HepG2 (cell line): ENCODE results near the gene C1QTNF5. TPM values are rescaled to one million over a fixed set of nuclear protein-coding genes. Genes with fewer than 3 reads are reported as not detected.

ENCODE experiments used
- ATF2 ChIP-seq: sonication (generic); formaldehyde crosslinking; IDR thresholded peaks from 2 replicates; pipeline ENCODE4 v1.4.0; 2020; ENCODE audit warnings: missing genetic modification reagents
- BRF2 ChIP-seq: sonication (generic); formaldehyde crosslinking; IDR thresholded peaks from 2 replicates; pipeline ENCODE4 v1.8.1; 2022; ENCODE audit warnings: mild to moderate bottlenecking, missing genetic modification reagents
- DBP ChIP-seq: sonication (generic); formaldehyde crosslinking; IDR thresholded peaks from 2 replicates; pipeline ENCODE4 v1.4.0; 2020; ENCODE audit warnings: missing genetic modification reagents; ENCODE audit errors: not compliant biosample characterization
- EP300 ChIP-seq, 3 experiments: sonication (generic) in 1 of 3; formaldehyde crosslinking in 1 of 3; IDR thresholded peaks; 2 replicates each; pipeline versions ENCODE4 v1.5.1 to v1.6.1; 2011 to 2020; ENCODE audit warnings: low read depth in 2 of 3, low read length in 2 of 3, borderline replicate concordance in 1 of 3, improper control_type of control experiment in 1 of 3, mild to moderate bottlenecking in 1 of 3, missing genetic modification reagents in 1 of 3, moderate library complexity in 1 of 3
- FOSL1 ChIP-seq: sonication (generic); formaldehyde crosslinking; IDR thresholded peaks from 2 replicates; pipeline ENCODE4 v1.9.0; 2021; ENCODE audit warnings: missing genetic modification reagents, borderline replicate concordance
- MAFG ChIP-seq: sonication (generic); formaldehyde crosslinking; IDR thresholded peaks from 2 replicates; pipeline ENCODE4 v1.5.1; 2020; ENCODE audit warnings: mild to moderate bottlenecking, missing genetic modification reagents
- MIER2 ChIP-seq: IDR thresholded peaks from 2 replicates; pipeline ENCODE4 v1.6.1; 2016; ENCODE audit warnings: missing biosample characterization, missing genetic modification reagents
- MXI1 ChIP-seq: IDR thresholded peaks from 3 replicates; pipeline ENCODE4 v1.6.1; 2012; ENCODE audit warnings: low read depth, low read length, inconsistent platforms, borderline replicate concordance
- NPAS2 ChIP-seq: sonication (generic); formaldehyde crosslinking; IDR thresholded peaks from 2 replicates; pipeline ENCODE4 v1.8.0; 2022; ENCODE audit warnings: mild to moderate bottlenecking, missing genetic modification reagents, borderline replicate concordance
- PPARG ChIP-seq: conservative IDR thresholded peaks from 2 replicates; pipeline ENCODE4 v1.6.1; 2016; ENCODE audit warnings: missing biosample characterization, missing genetic modification reagents
- RBAK ChIP-seq: sonication (generic); formaldehyde crosslinking; IDR thresholded peaks from 2 replicates; pipeline ENCODE4 v1.5.1; 2020; ENCODE audit warnings: mild to moderate bottlenecking, missing genetic modification reagents
- RELA ChIP-seq: sonication (generic); formaldehyde crosslinking; IDR thresholded peaks from 2 replicates; pipeline ENCODE4 v1.4.0; 2020; ENCODE audit warnings: missing genetic modification reagents
- RFXANK ChIP-seq: IDR thresholded peaks from 2 replicates; pipeline ENCODE4 v1.6.1; 2016
- SMAD1 ChIP-seq: sonication (generic); formaldehyde crosslinking; IDR thresholded peaks from 2 replicates; pipeline ENCODE4 v1.4.0; 2020; ENCODE audit warnings: missing genetic modification reagents, low read depth, mild to moderate bottlenecking, borderline replicate concordance
- SNAPC2 ChIP-seq: sonication (generic); formaldehyde crosslinking; IDR thresholded peaks from 2 replicates; pipeline ENCODE4 v1.8.1; 2022; ENCODE audit warnings: mild to moderate bottlenecking, missing genetic modification reagents
- ZNF563 ChIP-seq: sonication (generic); formaldehyde crosslinking; IDR thresholded peaks from 2 replicates; pipeline ENCODE4 v1.8.0; 2022; ENCODE audit warnings: mild to moderate bottlenecking, moderate library complexity, missing genetic modification reagents
- ZNF691 ChIP-seq: sonication (generic); formaldehyde crosslinking; IDR thresholded peaks from 2 replicates; pipeline ENCODE4 v1.4.0; 2020; ENCODE audit warnings: missing genetic modification reagents, low read depth, mild to moderate bottlenecking, borderline replicate concordance
- ZNF770 ChIP-seq: sonication (generic); formaldehyde crosslinking; IDR thresholded peaks from 2 replicates; pipeline ENCODE4 v1.5.0; 2020; ENCODE audit warnings: mild to moderate bottlenecking, missing genetic modification reagents
- polyA plus RNA-seq, 8 experiments: library from polyadenylated mRNA; depleted of rRNA in 3 of 8; stranded (reverse) in 7 of 8; unstranded in 1 of 8; fragments of >200 nt; fragmentation: Illumina TruSeq in 4 of 8; extraction: Trizol in 4 of 8; gene quantifications; 2 replicates each; pipeline versions ENCODE4 v1.2.1 to v1.2.3, GENCODE V29; 2011 to 2016; ENCODE audit warnings: low read depth in 4 of 8, missing spikeins in 1 of 8, mixed read lengths in 1 of 8; ENCODE audit not compliant: insufficient read depth in 1 of 8
- total RNA-seq, 5 experiments: library from RNA; depleted of rRNA; stranded (reverse); fragments of >200 nt; fragmentation: Illumina TruSeq; extraction: Trizol; gene quantifications; 2 replicates each; pipeline ENCODE4 v1.2.3, GENCODE V29; 2016; ENCODE audit warnings: low read depth in 1 of 5

Gene C1QTNF5
- total and polyA plus RNA-seq, 2 of the 13 experiments (the other 11 are each of a cell fraction or from before 2014, with no cell fraction given) = 0.86 to 1.2 TPM

- TF ChIP-seq ZNF770 (CRISPR knock-in tag) (peak; percentile 30; the same call in 1 of the 2 replicates), RELA (CRISPR knock-in tag) (no peak), DBP (CRISPR knock-in tag) (no peak), NPAS2 (CRISPR knock-in tag) (no peak), ZNF691 (CRISPR knock-in tag) (no peak), MAFG (CRISPR knock-in tag) (peak; percentile 65; the same call in 1 of the 2 replicates), SMAD1 (CRISPR knock-in tag) (0 out of 2 replicates have a peak, but pooled peaks have one; percentile 30), ZNF563 (CRISPR knock-in tag) (peak; percentile 41; the same call in 1 of the 2 replicates), ATF2 (CRISPR knock-in tag) (peak; percentile 57; the same call in 1 of the 2 replicates), RFXANK (CRISPR knock-in tag) (no peak), BRF2 (CRISPR knock-in tag) (0 out of 2 replicates have a peak, but pooled peaks have one; percentile 37), EP300 (IDR thresholded peaks at IDR 0.05; ENCODE audit: low read depth in 2 of 2, low read length in 2 of 2) (peak in 1 of 2 experiments; percentile 65; a peak in 2 of 4 replicates), EP300 (CRISPR knock-in tag; IDR thresholded peaks at IDR 0.05; ENCODE audit: borderline replicate concordance) (peak; percentile 33; the same call in 1 of the 2 replicates), MIER2 (no peak), PPARG (CRISPR knock-in tag) (peak; percentile 55; the same call in 1 of the 2 replicates), RBAK (CRISPR knock-in tag) (no peak), SNAPC2 (CRISPR knock-in tag) (peak; percentile 55; the same call in 1 of the 2 replicates), FOSL1 (CRISPR knock-in tag) (peak; percentile 90), MXI1 (peak; percentile 56; the same call in 1 of the 3 replicates)
Measured at GRCh38 chr11:119368121-119369034, 27.7 kb upstream of the C1QTNF5 start (continued).
